Measurements from ENCODE around the gene SOCS1.
A peak's percentile ranks its signal among the peaks of the same experiment; 100 is the strongest.
"Not testable (repeated sequence)": the region's sequence is repeated elsewhere in the genome, so short reads cannot be mapped to it uniquely, and the experiment has no call there.

Gene SOCS1

GRCh38 chr16:11224096-11224893 lies 31.7 kb downstream of the SOCS1 start:
- DNase-seq: peak; percentile 81

GRCh38 chr16:11220507-11220906 lies 35.5 kb downstream of the SOCS1 start:
- DNase-seq: not testable (repeated sequence)

- DNase-seq: no peak
Observed at GRCh38 chr16:11219178-11219577, 36.8 kb downstream of the SOCS1 start.

GRCh38 chr16:11218604-11218962 lies 37.4 kb downstream of the SOCS1 start:
- DNase-seq: no peak

GRCh38 chr16:11217651-11218603 lies 38.1 kb downstream of the SOCS1 start:
- no peak for DNase-seq

GRCh38 chr16:11215935-11216556 lies 40.0 kb downstream of the SOCS1 start:
- DNase-seq: no peak

GRCh38 chr16:11213799-11214198 lies 42.2 kb downstream of the SOCS1 start:
- no peak for DNase-seq

- no peak for DNase-seq
Observed at GRCh38 chr16:11213373-11213772, 42.6 kb downstream of the SOCS1 start.

- DNase-seq: no peak
Observed at GRCh38 chr16:11212798-11213196, 43.2 kb downstream of the SOCS1 start.

- DNase-seq: no peak
Observed at GRCh38 chr16:11211977-11212797, 43.8 kb downstream of the SOCS1 start.

GRCh38 chr16:11211061-11211976 lies 44.7 kb downstream of the SOCS1 start:
- DNase-seq: no peak

- DNase-seq: no peak
Observed at GRCh38 chr16:11210260-11210659, 45.7 kb downstream of the SOCS1 start.

- DNase-seq: no peak
Observed at GRCh38 chr16:11208916-11209665, 46.9 kb downstream of the SOCS1 start.

- no peak for DNase-seq
Observed at GRCh38 chr16:11207646-11208045, 48.4 kb downstream of the SOCS1 start.

GRCh38 chr16:11205754-11206581 lies 50.0 kb downstream of the SOCS1 start:
- DNase-seq: no peak

GRCh38 chr16:11205065-11205699 lies 50.8 kb downstream of the SOCS1 start:
- no peak for DNase-seq

GRCh38 chr16:11204513-11205047 lies 51.4 kb downstream of the SOCS1 start:
- DNase-seq: no peak
